ENCODE data around the gene ROS1.

GRCh38 chr6:117272891-117273290, 152.9 kb downstream of the ROS1 start:
- TF ChIP-seq POLR2A (IDR thresholded peaks at IDR 0.05): no peak
- TF ChIP-seq, protein P1, sequence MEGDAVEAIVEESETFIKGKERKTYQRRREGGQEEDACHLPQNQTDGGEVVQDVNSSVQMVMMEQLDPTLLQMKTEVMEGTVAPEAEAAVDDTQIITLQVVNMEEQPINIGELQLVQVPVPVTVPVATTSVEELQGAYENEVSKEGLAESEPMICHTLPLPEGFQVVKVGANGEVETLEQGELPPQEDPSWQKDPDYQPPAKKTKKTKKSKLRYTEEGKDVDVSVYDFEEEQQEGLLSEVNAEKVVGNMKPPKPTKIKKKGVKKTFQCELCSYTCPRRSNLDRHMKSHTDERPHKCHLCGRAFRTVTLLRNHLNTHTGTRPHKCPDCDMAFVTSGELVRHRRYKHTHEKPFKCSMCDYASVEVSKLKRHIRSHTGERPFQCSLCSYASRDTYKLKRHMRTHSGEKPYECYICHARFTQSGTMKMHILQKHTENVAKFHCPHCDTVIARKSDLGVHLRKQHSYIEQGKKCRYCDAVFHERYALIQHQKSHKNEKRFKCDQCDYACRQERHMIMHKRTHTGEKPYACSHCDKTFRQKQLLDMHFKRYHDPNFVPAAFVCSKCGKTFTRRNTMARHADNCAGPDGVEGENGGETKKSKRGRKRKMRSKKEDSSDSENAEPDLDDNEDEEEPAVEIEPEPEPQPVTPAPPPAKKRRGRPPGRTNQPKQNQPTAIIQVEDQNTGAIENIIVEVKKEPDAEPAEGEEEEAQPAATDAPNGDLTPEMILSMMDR (IDR thresholded peaks at IDR 0.05): no peak
